ENCODE data around the gene OPCML. TPM values are rescaled to one million over a fixed set of nuclear protein-coding genes. Genes with fewer than 3 reads are reported as not detected.

Gene OPCML
- total RNA-seq, 1 donor from 2014 or later = 0.12 TPM

- no peaks in the 10 kb centered on the region for H3K9me3 ChIP-seq
- no peak for TF ChIP-seq CTCF (IDR thresholded peaks at IDR 0.05)
- H3K27me3 ChIP-seq (ENCODE audit: low read depth) = no peaks in the 10 kb centered on the region
- intact Hi-C loops (cut with DNase I) = no loop called here
- no peak overlapping the region for H3K27ac ChIP-seq
- DNase-seq (no peak), ATAC-seq (no peak)
- no peaks in the 10 kb centered on the region for H3K4me1 ChIP-seq
- no peaks in the 10 kb centered on the region for H3K36me3 ChIP-seq
- H3K4me3 ChIP-seq = no peak overlapping the region
Observed at GRCh38 chr11:132763503-132763902, 768.8 kb downstream of the OPCML start.

- no peak for DNase-seq
- H3K27me3 ChIP-seq (ENCODE audit: low read depth) = no peaks in the 10 kb centered on the region
- H3K4me3 ChIP-seq = no peak overlapping the region
- intact Hi-C loops (cut with DNase I) = no loop called here
- H3K36me3 ChIP-seq = no peaks in the 10 kb centered on the region
- no peak for TF ChIP-seq CTCF (IDR thresholded peaks at IDR 0.05)
- H3K9me3 ChIP-seq = no peaks in the 10 kb centered on the region
- H3K4me1 ChIP-seq = no peaks in the 10 kb centered on the region
- ATAC-seq = no peak
- no peak overlapping the region for H3K27ac ChIP-seq
Observed at GRCh38 chr11:132755934-132756333, 776.4 kb downstream of the OPCML start.

- no peaks in the 10 kb centered on the region for H3K36me3 ChIP-seq
- H3K27me3 ChIP-seq (ENCODE audit: low read depth) = no peaks in the 10 kb centered on the region
- H3K4me3 ChIP-seq = no peak overlapping the region
- H3K27ac ChIP-seq = no peak overlapping the region
- H3K9me3 ChIP-seq = no peaks in the 10 kb centered on the region
- H3K4me1 ChIP-seq = no peaks in the 10 kb centered on the region
- TF ChIP-seq CTCF (IDR thresholded peaks at IDR 0.05) = no peak
- intact Hi-C loops (cut with DNase I) = no loop called here
- DNase-seq (no peak), ATAC-seq (no peak)
Observed at GRCh38 chr11:132751516-132752250, 780.6 kb downstream of the OPCML start.

GRCh38 chr11:132746305-132746704 is 786.0 kb downstream of the OPCML start:
- no peak for TF ChIP-seq CTCF (IDR thresholded peaks at IDR 0.05)
- Histone ChIP-seq H3K9me3 (no peaks in the 10 kb centered on the region), H3K4me1 (no peaks in the 10 kb centered on the region), H3K27ac (no peak overlapping the region), H3K36me3 (no peaks in the 10 kb centered on the region), H3K27me3 (ENCODE audit: low read depth) (no peaks in the 10 kb centered on the region), H3K4me3 (no peak overlapping the region)
- ATAC-seq = no peak
- no peak for DNase-seq
- intact Hi-C loops (cut with DNase I) = no loop called here

- intact Hi-C loops (cut with DNase I) = no loop called here
- no peak for TF ChIP-seq CTCF (IDR thresholded peaks at IDR 0.05)
- no peaks in the 10 kb centered on the region for H3K4me1 ChIP-seq
- H3K4me3 ChIP-seq = no peak overlapping the region
- H3K9me3 ChIP-seq = no peaks in the 10 kb centered on the region
- DNase-seq (no peak), ATAC-seq (no peak)
- no peaks in the 10 kb centered on the region for H3K27me3 ChIP-seq (ENCODE audit: low read depth)
- no peaks in the 10 kb centered on the region for H3K36me3 ChIP-seq
- H3K27ac ChIP-seq = no peak overlapping the region
Observed at GRCh38 chr11:132745306-132745705, 787.0 kb downstream of the OPCML start.

All from lower lobe of right lung (tissue), 2 donors.